Activated naive CD8-positive, alpha-beta T cell treated with anti-CD3 and anti-CD28 coated beads, Interleukin-2, amount 50 U/mL, for 24 hours (primary cell): Measurements from ENCODE around the gene GXYLT1.
A peak's percentile ranks its signal among the peaks of the same experiment; 100 is the strongest.
"Not testable (repeated sequence)": the region's sequence is repeated elsewhere in the genome, so short reads cannot be mapped to it uniquely, and the experiment has no call there.

Experiments
- ATAC-seq: fragments of 150-1000 bp; cut with Tn5 transposase; one replicate; pipeline ENCODE4 v1.10.0; 2021
- DNase-seq: peaks from one replicate; pipeline ENCODE4 v3.0.0; 2021
- H3K27ac Mint-ChIP-seq: one replicate; pipeline ENCODE4 v1.8.0; 2021; ENCODE audit warnings: mild to moderate bottlenecking, mixed read lengths
- H3K27me3 Mint-ChIP-seq: one replicate; pipeline ENCODE4 v1.8.0; 2021; ENCODE audit warnings: mixed read lengths
- H3K36me3 Mint-ChIP-seq: one replicate; pipeline ENCODE4 v1.8.0; 2021; ENCODE audit warnings: low read depth, mixed read lengths
- H3K4me1 Mint-ChIP-seq: one replicate; pipeline ENCODE4 v1.8.0; 2021; ENCODE audit warnings: mixed read lengths
- H3K4me3 Mint-ChIP-seq: one replicate; pipeline ENCODE4 v1.8.0; 2021; ENCODE audit warnings: mild to moderate bottlenecking, moderate library complexity, mixed read lengths
- H3K9me3 Mint-ChIP-seq: one replicate; pipeline ENCODE4 v1.8.0; 2021; ENCODE audit warnings: mixed read lengths

The GXYLT1 gene

GRCh38 chr12:42097971-42098370 lies 46.7 kb downstream of the GXYLT1 start:
- peaks cover 44% of the 10 kb centered on the region for H3K4me1 Mint-ChIP-seq
- peaks cover 20% of the 10 kb centered on the region for H3K36me3 Mint-ChIP-seq
- H3K9me3 Mint-ChIP-seq = no peaks in the 10 kb centered on the region
- H3K4me3 Mint-ChIP-seq = peak overlapping the region; percentile 83
- H3K27ac Mint-ChIP-seq = peak overlapping the region; percentile 89
- DNase-seq = no peak
- peak; percentile 81 for ATAC-seq
- H3K27me3 Mint-ChIP-seq = no peaks in the 10 kb centered on the region

GRCh38 chr12:42094277-42094676 lies 50.4 kb downstream of the GXYLT1 start:
- ATAC-seq (peak; percentile 85), DNase-seq (peak; percentile 22)
- Mint-ChIP-seq H3K27ac (no peak overlapping the region), H3K9me3 (no peaks in the 10 kb centered on the region), H3K4me3 (no peak overlapping the region), H3K4me1 (peaks cover 55% of the 10 kb centered on the region), H3K36me3 (peaks cover 29% of the 10 kb centered on the region), H3K27me3 (no peaks in the 10 kb centered on the region)

- no peak for DNase-seq
- H3K4me1 Mint-ChIP-seq = peaks cover 38% of the 10 kb centered on the region
- peaks cover 30% of the 10 kb centered on the region for H3K36me3 Mint-ChIP-seq
- H3K27me3 Mint-ChIP-seq = no peaks in the 10 kb centered on the region
- peak overlapping the region; percentile 21 for H3K27ac Mint-ChIP-seq
- peak; percentile 31 for ATAC-seq
- no peaks in the 10 kb centered on the region for H3K9me3 Mint-ChIP-seq
- no peak overlapping the region for H3K4me3 Mint-ChIP-seq
These were observed 52.9 kb downstream of the GXYLT1 start for GRCh38 chr12:42091769-42092168.

- no peak overlapping the region for H3K27ac Mint-ChIP-seq
- H3K4me3 Mint-ChIP-seq = no peak overlapping the region
- peaks cover 26% of the 10 kb centered on the region for H3K36me3 Mint-ChIP-seq
- no peaks in the 10 kb centered on the region for H3K9me3 Mint-ChIP-seq
- H3K4me1 Mint-ChIP-seq = peaks cover 30% of the 10 kb centered on the region
- ATAC-seq = no peak
- H3K27me3 Mint-ChIP-seq = no peaks in the 10 kb centered on the region
- no peak for DNase-seq
These were observed 53.8 kb downstream of the GXYLT1 start for GRCh38 chr12:42090899-42091298.

GRCh38 chr12:42086031-42086430 lies 58.6 kb downstream of the GXYLT1 start:
- no peaks in the 10 kb centered on the region for H3K27me3 Mint-ChIP-seq
- no peaks in the 10 kb centered on the region for H3K9me3 Mint-ChIP-seq
- ATAC-seq = no peak
- no peak overlapping the region for H3K4me3 Mint-ChIP-seq
- no peak for DNase-seq
- H3K4me1 Mint-ChIP-seq = peaks cover 1% of the 10 kb centered on the region
- H3K36me3 Mint-ChIP-seq = peaks cover 23% of the 10 kb centered on the region
- no peak overlapping the region for H3K27ac Mint-ChIP-seq

- Mint-ChIP-seq H3K36me3 (peaks cover 23% of the 10 kb centered on the region), H3K27me3 (no peaks in the 10 kb centered on the region), H3K9me3 (no peaks in the 10 kb centered on the region), H3K4me3 (no peak overlapping the region), H3K27ac (no peak overlapping the region), H3K4me1 (no peaks in the 10 kb centered on the region)
- ATAC-seq = no peak
- DNase-seq = no peak
These were observed 59.1 kb downstream of the GXYLT1 start for GRCh38 chr12:42085594-42085993.

GRCh38 chr12:42084522-42084921 lies 60.2 kb downstream of the GXYLT1 start:
- ATAC-seq (no peak), DNase-seq (no peak)
- Mint-ChIP-seq H3K9me3 (no peaks in the 10 kb centered on the region), H3K36me3 (peaks cover 21% of the 10 kb centered on the region), H3K27me3 (no peaks in the 10 kb centered on the region), H3K27ac (no peak overlapping the region), H3K4me3 (no peak overlapping the region), H3K4me1 (no peaks in the 10 kb centered on the region)

GRCh38 chr12:42076976-42077375 lies 67.7 kb downstream of the GXYLT1 start:
- Mint-ChIP-seq H3K27ac (no peak overlapping the region), H3K4me1 (no peaks in the 10 kb centered on the region), H3K9me3 (no peaks in the 10 kb centered on the region), H3K4me3 (no peak overlapping the region), H3K27me3 (no peaks in the 10 kb centered on the region), H3K36me3 (peaks cover 4% of the 10 kb centered on the region)
- ATAC-seq (no peak), DNase-seq (no peak)

- H3K4me1 Mint-ChIP-seq = no peaks in the 10 kb centered on the region
- ATAC-seq (no peak), DNase-seq (no peak)
- H3K9me3 Mint-ChIP-seq = peaks cover 7% of the 10 kb centered on the region
- H3K36me3 Mint-ChIP-seq = no peaks in the 10 kb centered on the region
- H3K27ac Mint-ChIP-seq = no peak overlapping the region
- H3K27me3 Mint-ChIP-seq = no peaks in the 10 kb centered on the region
- no peak overlapping the region for H3K4me3 Mint-ChIP-seq
These were observed 74.6 kb downstream of the GXYLT1 start for GRCh38 chr12:42070036-42070435.

- Mint-ChIP-seq H3K4me1 (peaks cover 3% of the 10 kb centered on the region), H3K4me3 (no peak overlapping the region), H3K27me3 (peaks cover 5% of the 10 kb centered on the region), H3K27ac (no peak overlapping the region), H3K36me3 (no peaks in the 10 kb centered on the region), H3K9me3 (peaks cover 11% of the 10 kb centered on the region)
- DNase-seq (no peak), ATAC-seq (no peak)
These were observed 85.5 kb downstream of the GXYLT1 start for GRCh38 chr12:42059127-42059526.

- H3K27me3 Mint-ChIP-seq = peaks cover 14% of the 10 kb centered on the region
- no peaks in the 10 kb centered on the region for H3K36me3 Mint-ChIP-seq
- H3K4me1 Mint-ChIP-seq = peaks cover 3% of the 10 kb centered on the region
- no peak overlapping the region for H3K27ac Mint-ChIP-seq
- ATAC-seq (no peak), DNase-seq (no peak)
- H3K9me3 Mint-ChIP-seq = peaks cover 4% of the 10 kb centered on the region
- no peak overlapping the region for H3K4me3 Mint-ChIP-seq
These were observed 88.5 kb downstream of the GXYLT1 start for GRCh38 chr12:42056130-42056529.

- H3K4me3 Mint-ChIP-seq = no peak overlapping the region
- no peak for DNase-seq
- H3K27me3 Mint-ChIP-seq = peaks cover 12% of the 10 kb centered on the region
- no peak overlapping the region for H3K27ac Mint-ChIP-seq
- no peaks in the 10 kb centered on the region for H3K36me3 Mint-ChIP-seq
- peaks cover 3% of the 10 kb centered on the region for H3K4me1 Mint-ChIP-seq
- no peaks in the 10 kb centered on the region for H3K9me3 Mint-ChIP-seq
- no peak for ATAC-seq
These were observed 91.2 kb downstream of the GXYLT1 start for GRCh38 chr12:42053456-42053855.

GRCh38 chr12:42048980-42049379 lies 95.7 kb downstream of the GXYLT1 start:
- not testable (repeated sequence) for H3K36me3 Mint-ChIP-seq, H3K9me3 Mint-ChIP-seq, H3K4me3 Mint-ChIP-seq, H3K4me1 Mint-ChIP-seq, H3K27ac Mint-ChIP-seq, DNase-seq, ATAC-seq
- peaks cover 11% of the 10 kb centered on the region for H3K27me3 Mint-ChIP-seq

- H3K9me3 Mint-ChIP-seq = no peaks in the 10 kb centered on the region
- no peaks in the 10 kb centered on the region for H3K4me1 Mint-ChIP-seq
- no peaks in the 10 kb centered on the region for H3K27me3 Mint-ChIP-seq
- no peaks in the 10 kb centered on the region for H3K36me3 Mint-ChIP-seq
- no peak overlapping the region for H3K27ac Mint-ChIP-seq
- DNase-seq = no peak
- ATAC-seq = no peak
- no peak overlapping the region for H3K4me3 Mint-ChIP-seq
These were observed 105.1 kb downstream of the GXYLT1 start for GRCh38 chr12:42039577-42039976.

GRCh38 chr12:42039176-42039575 lies 105.5 kb downstream of the GXYLT1 start:
- H3K9me3 Mint-ChIP-seq = no peaks in the 10 kb centered on the region
- ATAC-seq (no peak), DNase-seq (no peak)
- H3K36me3 Mint-ChIP-seq = no peaks in the 10 kb centered on the region
- no peaks in the 10 kb centered on the region for H3K4me1 Mint-ChIP-seq
- no peak overlapping the region for H3K4me3 Mint-ChIP-seq
- H3K27me3 Mint-ChIP-seq = no peaks in the 10 kb centered on the region
- H3K27ac Mint-ChIP-seq = no peak overlapping the region

GRCh38 chr12:42031847-42032564 lies 112.7 kb downstream of the GXYLT1 start:
- no peaks in the 10 kb centered on the region for H3K36me3 Mint-ChIP-seq
- peaks cover 5% of the 10 kb centered on the region for H3K27me3 Mint-ChIP-seq
- H3K9me3 Mint-ChIP-seq = no peaks in the 10 kb centered on the region
- ATAC-seq = no peak
- no peak overlapping the region for H3K27ac Mint-ChIP-seq
- H3K4me1 Mint-ChIP-seq = no peaks in the 10 kb centered on the region
- H3K4me3 Mint-ChIP-seq = no peak overlapping the region
- DNase-seq = no peak
